Large intestine (tissue), 3 donors: ENCODE measurements around the gene NTRK3. TPM values are rescaled to one million over a fixed set of nuclear protein-coding genes. Genes with fewer than 3 reads are reported as not detected.

ENCODE experiments used
- DNase-seq, 2 donors: peaks; one replicate each; pipeline versions ENCODE4 v3.0.0 to v3.0.0-alpha.2; 2013
- H3K27ac ChIP-seq: one replicate; pipeline ENCODE4 v1.5.1; 2013; ENCODE audit warnings: low read length
- H3K27me3 ChIP-seq: 2 replicates; pipeline ENCODE4 v1.6.1; 2013; ENCODE audit warnings: low read length; ENCODE audit not compliant: control insufficient read depth, insufficient read depth
- H3K36me3 ChIP-seq: 2 replicates; pipeline ENCODE4 v1.6.1; 2013; ENCODE audit warnings: low read length; ENCODE audit not compliant: control insufficient read depth, insufficient read depth
- H3K4me1 ChIP-seq: one replicate; pipeline ENCODE4 v1.6.1; 2013; ENCODE audit warnings: low read length; ENCODE audit not compliant: control insufficient read depth, insufficient read depth
- H3K4me3 ChIP-seq: one replicate; pipeline ENCODE4 v1.5.1; 2013; ENCODE audit warnings: low read length
- H3K9me3 ChIP-seq: one replicate; pipeline ENCODE4 v1.6.1; 2013; ENCODE audit warnings: mild to moderate bottlenecking, low read depth, low read length, moderate library complexity; ENCODE audit not compliant: control insufficient read depth
- WGBS: methylation state at CpG from one replicate; pipeline ENCODE4 v1.1.5; 2013; ENCODE audit warnings: low lambda C conversion rate; ENCODE audit not compliant: insufficient coverage; 5-methylcytosine and 5-hydroxymethylcytosine counted together
- polyA plus RNA-seq: library from polyadenylated mRNA; unstranded; fragments of 120-200 nt; gene quantifications from one replicate; pipeline ENCODE4 v1.2.1, GENCODE V29; 2013

The NTRK3 gene
- polyA plus RNA-seq, 1 donor = 3.1 TPM

DNA sequence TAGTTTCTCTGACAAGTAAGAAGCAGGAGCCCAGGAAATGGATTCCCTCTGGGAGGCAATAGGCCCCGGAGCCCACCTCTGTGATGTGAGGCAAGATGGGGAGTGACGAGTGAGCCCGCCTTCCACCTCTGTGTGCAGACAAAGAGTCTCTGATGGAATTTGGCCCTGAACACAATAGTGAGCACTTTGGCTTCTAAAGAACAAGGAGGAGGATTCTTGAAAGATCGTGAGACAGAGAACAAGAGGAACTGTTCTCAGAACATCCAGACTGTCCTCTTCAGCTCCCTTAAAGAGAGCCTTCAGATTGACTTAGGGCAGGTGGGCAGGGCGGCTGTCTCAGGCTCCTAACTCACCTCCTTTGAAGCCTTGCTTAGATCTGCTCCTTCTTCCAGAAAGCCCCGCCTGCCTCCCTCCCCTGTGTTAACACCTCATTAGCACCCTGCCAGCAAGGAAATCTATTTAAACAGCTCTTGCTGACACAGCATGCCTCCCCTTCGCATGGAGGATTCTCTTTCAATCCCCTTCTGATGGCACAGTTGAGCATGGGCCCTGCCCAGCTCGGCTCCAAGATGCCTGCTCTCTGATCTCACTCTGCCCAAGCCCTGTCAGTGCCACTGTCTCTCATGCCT, 430.3 kb downstream of the NTRK3 start:
- Histone ChIP-seq H3K4me3 (no peak overlapping the region), H3K27me3 (no peaks in the 10 kb centered on the region), H3K27ac (no peak overlapping the region), H3K9me3 (no peaks in the 10 kb centered on the region), H3K36me3 (no peaks in the 10 kb centered on the region), H3K4me1 (no peaks in the 10 kb centered on the region)
- DNase-seq = no peak
- WGBS = no CpG with 5 or more reads among the region's 8 CpGs

DNA sequence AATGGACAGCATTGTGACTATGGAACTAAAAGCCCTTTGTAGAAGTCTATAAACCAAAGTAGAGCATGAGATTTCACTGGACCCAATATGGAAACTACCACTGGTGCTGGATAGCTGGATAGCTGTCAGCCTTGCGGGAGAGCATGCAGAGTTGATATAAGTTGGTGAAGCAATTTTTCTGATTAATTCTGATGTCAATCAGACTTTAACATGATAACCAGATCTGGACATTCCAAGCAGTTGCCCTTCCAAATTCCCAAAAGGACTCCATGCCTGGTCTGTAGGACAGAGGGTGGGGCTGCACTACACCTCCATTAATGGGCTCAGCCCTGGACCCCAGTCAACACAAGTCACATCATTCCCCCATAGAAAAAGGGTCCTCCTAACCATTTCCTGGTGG, 437.8 kb downstream of the NTRK3 start:
- no peak overlapping the region for H3K4me3 ChIP-seq
- WGBS = no CpG with 5 or more reads among the region's 1 CpG

DNA sequence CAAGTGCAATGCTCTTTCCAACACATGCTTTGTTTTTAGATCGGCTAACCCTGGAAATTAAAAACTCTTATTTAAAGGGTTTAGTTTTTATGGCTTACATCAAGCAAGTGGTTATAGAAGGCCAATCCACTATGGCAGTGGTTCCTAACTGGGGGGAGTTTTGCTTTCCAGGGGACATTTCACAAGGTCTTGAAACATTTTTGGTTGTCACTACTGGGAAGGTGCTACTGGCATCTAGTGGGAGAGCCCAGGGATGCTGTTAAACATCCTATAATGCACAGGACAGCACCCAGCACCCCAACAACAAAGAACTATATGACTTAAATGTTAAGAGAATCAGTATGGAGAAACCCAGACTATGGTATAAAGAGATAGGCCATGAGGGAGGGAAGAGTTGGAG, 439.0 kb downstream of the NTRK3 start:
- no peaks in the 10 kb centered on the region for H3K27me3 ChIP-seq
- H3K4me3 ChIP-seq = no peak overlapping the region
- H3K4me1 ChIP-seq = no peaks in the 10 kb centered on the region
- H3K9me3 ChIP-seq = no peaks in the 10 kb centered on the region
- DNase-seq = no peak
- H3K27ac ChIP-seq = no peak overlapping the region
- no CpG with 5 or more reads among the region's 1 CpG for WGBS
- H3K36me3 ChIP-seq = no peaks in the 10 kb centered on the region

More for the DNA sequence above, 437.8 kb downstream of the NTRK3 start:
- DNase-seq = no peak
- Histone ChIP-seq H3K27ac (no peak overlapping the region), H3K9me3 (no peaks in the 10 kb centered on the region), H3K36me3 (no peaks in the 10 kb centered on the region), H3K4me1 (no peaks in the 10 kb centered on the region), H3K27me3 (no peaks in the 10 kb centered on the region)

DNA sequence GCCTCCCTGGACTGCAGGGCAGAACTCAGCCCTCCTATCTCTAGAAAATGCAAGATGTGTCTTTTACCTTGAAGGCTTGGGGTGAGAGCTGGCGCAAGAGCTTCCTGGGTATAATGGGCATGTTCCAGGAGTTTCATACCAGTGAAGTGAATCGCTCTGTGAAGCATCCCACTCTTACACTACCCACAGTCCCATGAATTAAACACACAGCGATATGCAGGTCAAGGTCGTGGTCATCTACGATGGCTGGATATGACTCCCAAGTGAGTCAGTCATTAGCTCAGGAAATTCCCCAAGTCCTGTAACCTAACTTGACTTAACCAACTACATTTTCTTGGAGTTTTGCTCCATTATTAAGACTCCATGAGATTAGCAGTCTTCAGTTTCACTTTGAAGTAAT, 439.7 kb downstream of the NTRK3 start:
- no peak for DNase-seq
- Histone ChIP-seq H3K36me3 (no peaks in the 10 kb centered on the region), H3K4me1 (no peaks in the 10 kb centered on the region), H3K27me3 (no peaks in the 10 kb centered on the region), H3K27ac (no peak overlapping the region), H3K9me3 (no peaks in the 10 kb centered on the region), H3K4me3 (no peak overlapping the region)
- WGBS = no CpG with 5 or more reads among the region's 5 CpGs

DNA sequence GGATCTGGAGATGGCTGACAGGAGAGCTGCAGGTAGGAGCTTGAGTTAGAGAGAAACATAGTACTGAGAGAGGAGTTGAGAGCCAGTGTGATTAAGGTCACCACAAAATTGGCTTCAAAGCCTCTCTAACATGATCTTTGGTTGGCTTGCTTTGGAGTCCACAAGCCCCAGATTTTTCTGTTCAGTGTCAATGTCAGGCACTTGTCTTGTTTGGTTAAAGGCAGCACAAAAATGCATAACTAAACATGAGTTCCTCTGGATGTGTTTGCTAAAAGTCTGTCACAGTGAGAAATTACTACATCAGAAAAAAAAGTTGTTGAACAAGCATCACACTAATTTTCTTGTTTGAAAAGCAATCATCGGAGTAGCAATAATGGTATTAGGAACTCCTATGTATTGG, 440.5 kb downstream of the NTRK3 start:
- no peak overlapping the region for H3K27ac ChIP-seq
- H3K9me3 ChIP-seq = no peaks in the 10 kb centered on the region
- H3K4me3 ChIP-seq = no peak overlapping the region
- no peaks in the 10 kb centered on the region for H3K36me3 ChIP-seq
- H3K4me1 ChIP-seq = no peaks in the 10 kb centered on the region
- DNase-seq = no peak
- no peaks in the 10 kb centered on the region for H3K27me3 ChIP-seq
- no CpG with 5 or more reads among the region's 1 CpG for WGBS

Other genes starting within 250 kb of the NTRK3 start
- gene MRPL46, start 210.6 kb upstream of the NTRK3 start, polyA plus RNA-seq = 28.6 TPM
- 40.8 TPM for gene MRPS11, start 211.0 kb upstream of the NTRK3 start, polyA plus RNA-seq